Stimulated activated CD8-positive, alpha-beta memory T cell treated with anti-CD3 and anti-CD28 coated beads, Interleukin-4, amount 100 ng/mL, for 4 hours (primary cell): ENCODE measurements around the gene TSPAN17.
"Not testable (repeated sequence)": the region's sequence is repeated elsewhere in the genome, so short reads cannot be mapped to it uniquely, and the experiment has no call there.

Source experiments
- DNase-seq, 2 donors: peaks; one replicate each; pipeline ENCODE4 v3.0.0-alpha.2; 2020; ENCODE audit warnings: low read depth in 2 of 2, low spot score in 1 of 2

The TSPAN17 gene

GRCh38 chr5:176677209-176677939 lies 30.1 kb downstream of the TSPAN17 start:
- DNase-seq: no peak

GRCh38 chr5:176678584-176678983 lies 31.3 kb downstream of the TSPAN17 start:
- DNase-seq: no peak

GRCh38 chr5:176679365-176680225 lies 32.3 kb downstream of the TSPAN17 start:
- DNase-seq: no peak

- no peak for DNase-seq
Observed at GRCh38 chr5:176680226-176680563, 32.9 kb downstream of the TSPAN17 start.

- no peak for DNase-seq
Observed at GRCh38 chr5:176682016-176682531, 34.8 kb downstream of the TSPAN17 start.

- no peak for DNase-seq
Observed at GRCh38 chr5:176685010-176685409, 37.7 kb downstream of the TSPAN17 start.

- DNase-seq: no peak
Observed at GRCh38 chr5:176687247-176687646, 40.0 kb downstream of the TSPAN17 start.

GRCh38 chr5:176687881-176688280 lies 40.6 kb downstream of the TSPAN17 start:
- no peak for DNase-seq

- no peak for DNase-seq
Observed at GRCh38 chr5:176690911-176691310, 43.6 kb downstream of the TSPAN17 start.

- DNase-seq: no peak
Observed at GRCh38 chr5:176691524-176691923, 44.2 kb downstream of the TSPAN17 start.

- no peak for DNase-seq
Observed at GRCh38 chr5:176692326-176692725, 45.0 kb downstream of the TSPAN17 start.

- no peak for DNase-seq
Observed at GRCh38 chr5:176692839-176693476, 45.7 kb downstream of the TSPAN17 start.

- DNase-seq: no peak
Observed at GRCh38 chr5:176693477-176693851, 46.2 kb downstream of the TSPAN17 start.

GRCh38 chr5:176694146-176694545 lies 46.9 kb downstream of the TSPAN17 start:
- no peak for DNase-seq

- no peak for DNase-seq
Observed at GRCh38 chr5:176694631-176695030, 47.3 kb downstream of the TSPAN17 start.

GRCh38 chr5:176695073-176695472 lies 47.8 kb downstream of the TSPAN17 start:
- no peak for DNase-seq

GRCh38 chr5:176697267-176697933 lies 50.1 kb downstream of the TSPAN17 start:
- no peak for DNase-seq

- DNase-seq: no peak
Observed at GRCh38 chr5:176697934-176698538, 50.8 kb downstream of the TSPAN17 start.

GRCh38 chr5:176699446-176699845 lies 52.2 kb downstream of the TSPAN17 start:
- DNase-seq: not testable (repeated sequence)

GRCh38 chr5:176700239-176700847 lies 53.1 kb downstream of the TSPAN17 start:
- no peak for DNase-seq
